ENCODE data around the gene EED.

EED gene

GRCh38 chr11:86244522-86245368, at the start of gene EED:
TSS of gene EED (plus strand) at chr11:86244753. CDS start at chr11:86245230, 477 bp downstream.
- no peaks in the 10 kb centered on the region for H3K9me3 ChIP-seq (ENCODE audit: control insufficient read depth, low read length)
- no peaks in the 10 kb centered on the region for H3K27me3 ChIP-seq (ENCODE audit: control insufficient read depth, insufficient read depth, low read length)
- H3K9ac ChIP-seq (ENCODE audit: low read length) = peak within 1 kb of the TSS; percentile 98
- H3K4me3 ChIP-seq (ENCODE audit: low read length) = peak within 1 kb of the TSS; percentile 99
- peaks cover 23% of the 10 kb centered on the region for H3K4me1 ChIP-seq (ENCODE audit: control insufficient read depth, insufficient read depth, low read length)
- H3K36me3 ChIP-seq (ENCODE audit: control insufficient read depth, insufficient read depth, low read length) = no peaks in the 10 kb centered on the region

GRCh38 chr11:86194998-86195397, 49.6 kb upstream of the EED start:
- peaks cover 7% of the 10 kb centered on the region for H3K4me1 ChIP-seq (ENCODE audit: control insufficient read depth, insufficient read depth, low read length)
- H3K9ac ChIP-seq (ENCODE audit: low read length) = no peak overlapping the region
- H3K9me3 ChIP-seq (ENCODE audit: control insufficient read depth, low read length) = no peaks in the 10 kb centered on the region
- H3K4me3 ChIP-seq (ENCODE audit: low read length) = no peak overlapping the region
- no peaks in the 10 kb centered on the region for H3K36me3 ChIP-seq (ENCODE audit: control insufficient read depth, insufficient read depth, low read length)
- H3K27me3 ChIP-seq (ENCODE audit: control insufficient read depth, insufficient read depth, low read length) = no peaks in the 10 kb centered on the region

- Histone ChIP-seq H3K36me3 (ENCODE audit: control insufficient read depth, insufficient read depth, low read length) (no peaks in the 10 kb centered on the region), H3K9ac (ENCODE audit: low read length) (no peak overlapping the region), H3K4me1 (ENCODE audit: control insufficient read depth, insufficient read depth, low read length) (peaks cover 7% of the 10 kb centered on the region), H3K9me3 (ENCODE audit: control insufficient read depth, low read length) (no peaks in the 10 kb centered on the region), H3K4me3 (ENCODE audit: low read length) (no peak overlapping the region), H3K27me3 (ENCODE audit: control insufficient read depth, insufficient read depth, low read length) (no peaks in the 10 kb centered on the region)
Observed at GRCh38 chr11:86196085-86196696, 48.4 kb upstream of the EED start.

GRCh38 chr11:86196913-86197312, 47.6 kb upstream of the EED start:
- Histone ChIP-seq H3K27me3 (ENCODE audit: control insufficient read depth, insufficient read depth, low read length) (no peaks in the 10 kb centered on the region), H3K4me3 (ENCODE audit: low read length) (no peak overlapping the region), H3K9ac (ENCODE audit: low read length) (no peak overlapping the region), H3K4me1 (ENCODE audit: control insufficient read depth, insufficient read depth, low read length) (peaks cover 7% of the 10 kb centered on the region), H3K36me3 (ENCODE audit: control insufficient read depth, insufficient read depth, low read length) (no peaks in the 10 kb centered on the region), H3K9me3 (ENCODE audit: control insufficient read depth, low read length) (no peaks in the 10 kb centered on the region)

- Histone ChIP-seq H3K4me3 (ENCODE audit: low read length) (no peak overlapping the region), H3K36me3 (ENCODE audit: control insufficient read depth, insufficient read depth, low read length) (no peaks in the 10 kb centered on the region), H3K4me1 (ENCODE audit: control insufficient read depth, insufficient read depth, low read length) (peaks cover 7% of the 10 kb centered on the region), H3K9me3 (ENCODE audit: control insufficient read depth, low read length) (no peaks in the 10 kb centered on the region), H3K27me3 (ENCODE audit: control insufficient read depth, insufficient read depth, low read length) (no peaks in the 10 kb centered on the region), H3K9ac (ENCODE audit: low read length) (no peak overlapping the region)
Observed at GRCh38 chr11:86197448-86197847, 47.1 kb upstream of the EED start.

- no peaks in the 10 kb centered on the region for H3K36me3 ChIP-seq (ENCODE audit: control insufficient read depth, insufficient read depth, low read length)
- no peaks in the 10 kb centered on the region for H3K27me3 ChIP-seq (ENCODE audit: control insufficient read depth, insufficient read depth, low read length)
- H3K4me3 ChIP-seq (ENCODE audit: low read length) = no peak overlapping the region
- H3K9me3 ChIP-seq (ENCODE audit: control insufficient read depth, low read length) = no peaks in the 10 kb centered on the region
- peaks cover 3% of the 10 kb centered on the region for H3K4me1 ChIP-seq (ENCODE audit: control insufficient read depth, insufficient read depth, low read length)
- no peak overlapping the region for H3K9ac ChIP-seq (ENCODE audit: low read length)
Observed at GRCh38 chr11:86198139-86198538, 46.4 kb upstream of the EED start.

GRCh38 chr11:86199354-86199753, 45.2 kb upstream of the EED start:
- Histone ChIP-seq H3K9ac (ENCODE audit: low read length) (no peak overlapping the region), H3K4me3 (ENCODE audit: low read length) (no peak overlapping the region), H3K27me3 (ENCODE audit: control insufficient read depth, insufficient read depth, low read length) (no peaks in the 10 kb centered on the region), H3K9me3 (ENCODE audit: control insufficient read depth, low read length) (no peaks in the 10 kb centered on the region), H3K36me3 (ENCODE audit: control insufficient read depth, insufficient read depth, low read length) (no peaks in the 10 kb centered on the region), H3K4me1 (ENCODE audit: control insufficient read depth, insufficient read depth, low read length) (no peaks in the 10 kb centered on the region)

- H3K9me3 ChIP-seq (ENCODE audit: control insufficient read depth, low read length) = no peaks in the 10 kb centered on the region
Observed at GRCh38 chr11:86201371-86201884, 43.1 kb upstream of the EED start.

GRCh38 chr11:86202013-86202336, 42.6 kb upstream of the EED start:
- Histone ChIP-seq H3K4me3 (ENCODE audit: low read length) (no peak overlapping the region), H3K27me3 (ENCODE audit: control insufficient read depth, insufficient read depth, low read length) (no peaks in the 10 kb centered on the region), H3K9ac (ENCODE audit: low read length) (no peak overlapping the region), H3K4me1 (ENCODE audit: control insufficient read depth, insufficient read depth, low read length) (no peaks in the 10 kb centered on the region), H3K36me3 (ENCODE audit: control insufficient read depth, insufficient read depth, low read length) (no peaks in the 10 kb centered on the region), H3K9me3 (ENCODE audit: control insufficient read depth, low read length) (no peaks in the 10 kb centered on the region)

More at GRCh38 chr11:86201371-86201884, 43.1 kb upstream of the EED start:
- Histone ChIP-seq H3K27me3 (ENCODE audit: control insufficient read depth, insufficient read depth, low read length) (no peaks in the 10 kb centered on the region), H3K4me1 (ENCODE audit: control insufficient read depth, insufficient read depth, low read length) (no peaks in the 10 kb centered on the region), H3K4me3 (ENCODE audit: low read length) (no peak overlapping the region), H3K36me3 (ENCODE audit: control insufficient read depth, insufficient read depth, low read length) (no peaks in the 10 kb centered on the region), H3K9ac (ENCODE audit: low read length) (no peak overlapping the region)

GRCh38 chr11:86204356-86204755, 40.2 kb upstream of the EED start:
- no peaks in the 10 kb centered on the region for H3K4me1 ChIP-seq (ENCODE audit: control insufficient read depth, insufficient read depth, low read length)
- no peaks in the 10 kb centered on the region for H3K27me3 ChIP-seq (ENCODE audit: control insufficient read depth, insufficient read depth, low read length)
- no peaks in the 10 kb centered on the region for H3K36me3 ChIP-seq (ENCODE audit: control insufficient read depth, insufficient read depth, low read length)
- H3K4me3 ChIP-seq (ENCODE audit: low read length) = no peak overlapping the region
- H3K9me3 ChIP-seq (ENCODE audit: control insufficient read depth, low read length) = no peaks in the 10 kb centered on the region
- H3K9ac ChIP-seq (ENCODE audit: low read length) = no peak overlapping the region

- Histone ChIP-seq H3K4me3 (ENCODE audit: low read length) (no peak overlapping the region), H3K9ac (ENCODE audit: low read length) (no peak overlapping the region), H3K36me3 (ENCODE audit: control insufficient read depth, insufficient read depth, low read length) (no peaks in the 10 kb centered on the region), H3K27me3 (ENCODE audit: control insufficient read depth, insufficient read depth, low read length) (no peaks in the 10 kb centered on the region), H3K9me3 (ENCODE audit: control insufficient read depth, low read length) (no peaks in the 10 kb centered on the region), H3K4me1 (ENCODE audit: control insufficient read depth, insufficient read depth, low read length) (no peaks in the 10 kb centered on the region)
Observed at GRCh38 chr11:86205421-86206336, 38.9 kb upstream of the EED start.

GRCh38 chr11:86206337-86206695, 38.2 kb upstream of the EED start:
- Histone ChIP-seq H3K27me3 (ENCODE audit: control insufficient read depth, insufficient read depth, low read length) (no peaks in the 10 kb centered on the region), H3K9me3 (ENCODE audit: control insufficient read depth, low read length) (no peaks in the 10 kb centered on the region), H3K4me1 (ENCODE audit: control insufficient read depth, insufficient read depth, low read length) (no peaks in the 10 kb centered on the region), H3K4me3 (ENCODE audit: low read length) (no peak overlapping the region), H3K36me3 (ENCODE audit: control insufficient read depth, insufficient read depth, low read length) (no peaks in the 10 kb centered on the region), H3K9ac (ENCODE audit: low read length) (no peak overlapping the region)
